Stimulated activated CD4-positive, alpha-beta T cell treated with anti-CD3 and anti-CD28 coated beads, Interleukin-1b, Interleukin-23, amount 100 ng/mL, for 24 hours (primary cell): Measurements from ENCODE around the gene CCNL2.
A peak's percentile ranks its signal among the peaks of the same experiment; 100 is the strongest.

ENCODE experiments used
- DNase-seq, 4 experiments: peaks; one replicate each; pipeline ENCODE4 v3.0.0-alpha.2; 2020; ENCODE audit warnings: low read depth in 4 of 4, low spot score in 1 of 4

The CCNL2 gene

DNA sequence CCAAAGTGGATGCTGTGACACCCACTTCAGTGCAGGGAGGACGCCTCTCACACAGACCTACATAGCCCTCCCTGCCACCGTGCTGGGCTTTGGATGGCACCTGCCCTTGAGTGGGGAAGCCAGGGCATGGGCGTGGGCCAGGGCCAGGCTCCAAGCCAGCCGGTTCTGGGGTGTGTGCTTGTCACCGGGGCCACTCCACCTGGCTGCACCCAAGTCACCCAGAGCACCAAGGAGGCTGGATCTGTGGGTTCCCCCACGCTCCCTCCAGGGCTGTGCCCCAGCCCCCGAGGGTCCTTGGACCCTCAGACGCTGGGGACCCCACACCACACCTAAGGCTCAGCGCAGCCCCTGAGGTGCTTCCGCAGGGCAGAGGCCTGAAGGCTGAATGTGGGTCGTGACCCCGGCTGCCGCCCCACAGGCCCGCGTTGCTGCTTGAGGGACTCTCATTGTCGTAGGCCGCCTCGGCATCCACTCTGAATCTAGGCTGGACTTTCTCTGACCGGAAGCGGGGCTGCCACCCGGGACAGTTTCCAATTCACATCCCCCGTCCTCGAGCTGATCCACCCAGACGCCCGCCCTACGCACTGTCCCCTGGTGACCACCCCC, 42.2 kb downstream of the CCNL2 start:
- no peak for DNase-seq

DNA sequence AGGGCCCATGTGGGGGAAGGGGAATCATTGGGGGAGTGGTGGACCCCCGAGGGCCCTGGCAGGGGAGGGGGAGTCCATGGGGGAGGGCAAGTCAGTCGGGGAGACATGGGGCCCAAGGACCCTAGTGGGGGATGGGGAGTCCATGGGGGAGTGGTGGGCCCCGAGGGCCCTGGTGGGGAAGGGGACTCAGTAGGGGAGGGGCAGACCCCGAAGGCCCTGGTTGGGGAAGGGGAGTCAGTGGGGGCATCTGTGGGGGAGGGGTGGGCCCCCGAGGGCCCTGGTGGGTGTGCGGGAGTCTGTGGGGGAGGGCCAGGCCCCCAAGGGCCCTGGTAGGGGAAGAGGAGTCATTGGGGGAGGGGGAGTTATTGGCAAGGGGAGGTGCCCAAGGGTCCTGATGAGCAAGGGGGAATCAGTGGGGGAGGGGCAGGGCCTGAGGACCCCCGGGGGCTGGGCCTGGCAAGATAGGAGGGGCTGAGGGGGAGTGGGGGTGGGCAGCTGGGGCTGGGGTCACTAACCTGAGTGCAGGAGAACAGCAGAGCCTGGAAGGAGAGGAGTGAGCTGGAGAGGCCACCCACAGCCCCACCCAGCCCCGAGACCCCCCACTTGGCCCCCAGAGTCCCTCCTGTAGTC, 42.9 kb downstream of the CCNL2 start:
- no peak for DNase-seq

- DNase-seq = no peak
Observed at GRCh38 chr1:1355416-1355815, 43.7 kb downstream of the CCNL2 start.

- no peak for DNase-seq
Observed at GRCh38 chr1:1354271-1355247, 44.6 kb downstream of the CCNL2 start.

DNA sequence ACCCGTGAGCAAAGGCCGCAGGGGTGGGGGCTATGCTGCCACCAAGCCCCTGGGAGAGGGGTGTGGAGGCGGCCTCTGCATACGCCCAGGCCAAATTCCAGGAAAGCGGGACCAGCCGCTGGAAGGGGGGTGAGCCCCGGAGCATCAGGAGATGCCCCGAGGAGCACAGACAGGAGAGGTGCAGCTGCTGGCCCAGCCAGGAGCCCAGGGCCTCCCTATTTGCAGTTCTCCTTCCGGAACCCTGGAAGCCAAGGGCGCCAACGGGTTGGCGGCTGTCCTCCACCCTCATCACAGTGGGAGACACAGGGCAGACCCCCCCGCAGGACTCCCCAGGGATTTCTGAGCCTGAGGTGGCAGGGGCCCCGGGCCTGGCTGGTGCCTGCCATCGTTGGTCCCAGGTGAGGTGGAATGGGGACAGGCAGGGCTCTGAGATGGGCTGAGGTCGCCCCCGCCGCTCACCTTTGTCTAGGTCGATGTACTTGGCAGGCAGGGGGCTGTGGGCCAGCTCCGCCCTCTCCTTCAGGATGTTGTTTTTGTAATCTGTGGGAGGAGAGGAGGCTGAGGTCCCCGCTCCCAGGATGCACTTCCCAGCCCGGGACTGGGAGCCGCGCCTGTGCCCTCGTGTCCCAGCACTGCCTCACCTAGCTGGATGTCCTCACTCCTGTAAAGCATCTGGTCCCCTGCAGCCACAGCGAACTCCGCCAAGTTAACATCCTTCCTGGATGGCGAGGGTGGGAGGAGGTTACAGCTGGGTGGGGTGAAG, 45.6 kb downstream of the CCNL2 start:
- no peak for DNase-seq

DNA sequence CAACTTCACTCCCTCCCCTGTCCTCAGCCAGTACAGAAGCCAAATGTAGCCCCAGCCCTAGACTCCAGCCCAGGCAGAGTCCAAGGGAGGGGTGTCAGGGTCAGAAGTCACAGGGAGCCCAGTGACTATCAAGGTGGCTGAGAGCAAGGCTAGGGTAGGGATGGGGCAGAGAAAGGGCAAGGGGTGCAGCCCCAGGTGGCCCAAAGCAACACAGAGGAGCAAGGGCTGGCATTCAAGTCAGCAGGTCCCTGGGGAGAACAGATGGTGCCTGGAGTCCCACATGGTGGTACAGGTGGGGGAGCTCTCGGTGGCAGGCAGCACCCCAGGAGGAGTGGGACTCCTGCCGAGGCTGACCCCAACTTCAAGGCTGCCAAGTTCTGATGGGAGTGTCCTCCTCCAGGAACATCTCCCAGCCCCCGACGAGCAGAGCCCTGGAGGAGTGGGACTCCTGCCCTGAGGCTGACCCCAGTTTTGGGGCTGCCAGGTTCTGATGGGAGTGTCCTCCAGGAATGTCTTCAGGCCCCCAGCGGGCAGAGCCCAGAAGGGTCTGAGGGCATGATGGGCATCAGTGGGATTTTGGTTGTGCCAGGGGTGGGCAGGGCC, 46.2 kb downstream of the CCNL2 start:
- no peak for DNase-seq

GRCh38 chr1:1351511-1352427, 47.4 kb downstream of the CCNL2 start:
- DNase-seq = no peak

GRCh38 chr1:1349256-1350012, 49.7 kb downstream of the CCNL2 start, which contains the start of gene DVL1:
Gene DVL1 (minus strand): TSS chr1:1349418. CDS start chr1:1349065, 353 bp downstream.
- DNase-seq = peak in 3 of 4 experiments; percentile 50 to 64 (median 59)

DNA sequence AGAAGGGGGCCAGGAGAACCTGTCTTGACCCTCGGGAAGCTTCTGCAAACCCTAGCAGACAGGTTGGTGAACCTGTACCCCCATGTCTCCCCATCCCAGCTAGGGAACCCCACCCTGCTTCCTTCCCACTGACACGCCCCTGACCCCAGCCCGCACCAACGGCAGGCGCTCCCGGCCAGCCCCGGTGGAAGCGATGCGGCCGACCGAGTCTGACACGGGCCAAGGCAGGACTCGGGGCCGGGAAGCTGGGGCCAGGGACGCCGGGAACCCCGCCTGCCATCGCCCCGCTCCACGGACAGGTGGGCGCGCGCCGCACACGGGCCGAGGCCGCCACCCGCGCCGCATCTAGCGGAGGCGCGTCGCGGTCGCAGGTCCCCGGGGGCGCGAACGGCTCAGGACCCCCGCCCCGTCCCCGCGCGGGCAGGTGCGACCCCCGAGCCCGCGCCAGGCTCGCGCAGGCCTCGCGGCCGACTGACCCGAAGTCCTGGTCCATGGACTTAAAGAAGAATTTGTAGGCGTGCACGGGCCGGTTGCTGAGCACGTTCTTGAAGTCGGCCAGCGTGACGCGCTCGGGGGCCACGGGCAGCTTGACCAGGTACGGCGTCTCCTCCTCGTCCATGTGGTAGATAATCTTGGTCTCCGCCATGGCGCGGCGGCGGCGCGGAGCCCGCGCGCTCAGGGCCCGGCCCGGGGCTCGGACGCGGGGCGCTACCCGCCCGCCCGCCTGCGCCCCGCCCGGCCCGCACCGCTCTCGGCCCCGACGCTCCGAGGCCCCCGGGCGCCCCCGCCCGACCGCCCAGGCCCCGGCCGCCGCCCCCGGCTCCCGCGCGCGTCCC, 50.5 kb downstream of the CCNL2 start:
- DNase-seq = no peak

- no peak for DNase-seq
Observed at GRCh38 chr1:1347663-1348419, 51.3 kb downstream of the CCNL2 start.

GRCh38 chr1:1347026-1347595, 52.0 kb downstream of the CCNL2 start:
- DNase-seq = no peak

DNA sequence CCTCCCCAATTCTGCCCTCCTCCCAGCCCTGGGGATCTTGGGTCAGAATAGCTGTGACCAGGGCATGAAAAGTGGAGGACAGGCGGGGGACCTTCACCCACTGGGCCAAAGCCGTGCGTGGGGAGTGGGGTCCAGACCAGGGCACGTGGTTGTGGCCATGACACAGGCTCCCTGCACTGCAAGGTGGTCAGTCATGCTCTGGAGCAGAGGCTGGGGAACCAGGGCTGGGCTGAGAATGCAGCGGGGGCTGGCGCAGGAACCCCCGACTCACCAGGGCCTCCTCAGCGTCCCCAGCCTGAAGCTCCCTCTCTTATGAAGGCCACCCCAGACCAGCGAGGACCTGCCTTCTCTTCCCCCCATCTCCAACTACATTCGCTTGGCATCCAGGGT, 52.6 kb downstream of the CCNL2 start:
- no peak for DNase-seq

- DNase-seq = no peak
Observed at GRCh38 chr1:1345860-1346500, 53.2 kb downstream of the CCNL2 start.

DNA sequence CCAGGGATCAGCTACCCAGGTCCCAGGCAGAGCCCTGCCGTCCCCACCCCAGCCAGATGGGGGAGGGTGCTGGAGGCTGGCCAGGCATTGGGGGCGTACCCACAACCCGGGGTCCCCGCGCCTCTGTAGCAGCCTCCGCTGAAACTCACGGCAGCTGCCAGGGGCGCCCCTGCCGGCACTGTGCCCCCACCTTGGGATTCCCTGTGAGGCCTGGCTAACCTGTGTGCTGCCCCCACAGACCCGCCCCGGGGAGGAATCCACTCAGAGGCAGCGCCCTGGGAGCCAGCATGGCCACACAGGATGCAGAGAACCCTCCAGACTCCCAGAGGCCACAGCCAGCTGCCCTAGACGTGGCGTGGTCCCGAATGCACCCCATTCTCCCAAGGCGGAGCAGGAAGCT, 53.8 kb downstream of the CCNL2 start:
- no peak for DNase-seq

GRCh38 chr1:1344655-1345361, 54.3 kb downstream of the CCNL2 start:
- DNase-seq = peak in 2 of 4 experiments; percentile 40 to 62
